MCF 10A (cell line): ENCODE measurements around the gene LIMK1. TPM values are rescaled to one million over a fixed set of nuclear protein-coding genes. Genes with fewer than 3 reads are reported as not detected.

ENCODE experiments used
- BruUV-seq: library from RNA; stranded (reverse); fragments of 400-500 nt; replicated peaks from 2 replicates; lab custom pipeline; 2021; lab: Mats Ljungman, UMichigan
- CTCF ChIA-PET: fragments of 300-600 bp; sonication (Branson Sonifier 250); formaldehyde crosslinking; extraction: SDS; loops from one replicate; lab custom pipeline; 2021; ENCODE audit warnings: antibody characterized with exemption, inconsistent platforms; lab: Yijun Ruan, JAX
- POLR2A ChIA-PET: fragments of 300-600, 350-650 bp; sonication (Branson Sonifier 250); formaldehyde crosslinking; extraction: SDS; loops from one replicate; lab custom pipeline; 2020; ENCODE audit warnings: antibody characterized with exemption, inconsistent platforms; lab: Yijun Ruan, JAX
- DNase-seq: peaks from one replicate; pipeline ENCODE4 v3.0.0-alpha.2; 2018; ENCODE audit not compliant: unreplicated experiment
- H3K27ac Mint-ChIP-seq: one replicate; pipeline ENCODE4 v1.8.0; 2022; ENCODE audit warnings: mild to moderate bottlenecking, low read depth, mixed read lengths; ENCODE audit not compliant: unreplicated experiment
- H3K27me3 Mint-ChIP-seq: one replicate; pipeline ENCODE4 v1.8.0; 2022; ENCODE audit warnings: mixed read lengths; ENCODE audit not compliant: insufficient read depth, unreplicated experiment
- H3K36me3 Mint-ChIP-seq: one replicate; pipeline ENCODE4 v1.8.0; 2022; ENCODE audit warnings: mild to moderate bottlenecking, moderate library complexity, mixed read lengths; ENCODE audit not compliant: insufficient read depth, unreplicated experiment
- H3K4me1 Mint-ChIP-seq: one replicate; pipeline ENCODE4 v1.8.0; 2022; ENCODE audit warnings: mixed read lengths; ENCODE audit not compliant: insufficient read depth, unreplicated experiment
- H3K4me3 Mint-ChIP-seq: one replicate; pipeline ENCODE4 v1.8.0; 2022; ENCODE audit warnings: mild to moderate bottlenecking, moderate library complexity, mixed read lengths; ENCODE audit not compliant: unreplicated experiment
- H3K9me3 Mint-ChIP-seq: one replicate; pipeline ENCODE4 v1.8.0; 2022; ENCODE audit warnings: mixed read lengths; ENCODE audit not compliant: unreplicated experiment
- CTCF ChIP-seq: fragments of 200-600 bp; IDR thresholded peaks from one replicate; pipeline ENCODE4 v1.8.0; 2022; ENCODE audit warnings: antibody characterized with exemption, mild to moderate bottlenecking; ENCODE audit not compliant: unreplicated experiment
- intact Hi-C: fragments of 100-400 bp; cut with micrococcal nuclease; formaldehyde crosslinking; loops from 2 replicates; pipeline ENCODE4 v1.14.1; 2022
- total RNA-seq: library from RNA; stranded (reverse); gene quantifications from 2 replicates; pipeline ENCODE4 v1.2.3, GENCODE V29; 2022

The LIMK1 gene
- total RNA-seq, 1 experiment from 2014 or later, result 21.4 TPM

GRCh38 chr7:74059037-74059436, 24.6 kb upstream of the LIMK1 start:
- no peak overlapping the region for H3K27ac Mint-ChIP-seq
- no peak for TF ChIP-seq CTCF
- ChIA-PET CTCF (interaction anchor here (0.6 to 3.0 kb wide), 8 partner anchors 9 to 1766 kb away, joined by 3 to 16 read pairs (median 4); no protein-coding TSS in a partner anchor), POLR2A (interaction anchor here (0.8 to 2.4 kb wide), 5 partner anchors 21 to 119 kb away, joined by 4 to 12 read pairs (median 7); partner anchors contain the start of gene EIF4H)
- peaks cover 20% of the 10 kb centered on the region for H3K27me3 Mint-ChIP-seq
- H3K4me3 Mint-ChIP-seq, result no peak overlapping the region
- no peaks in the 10 kb centered on the region for H3K9me3 Mint-ChIP-seq
- intact Hi-C loops, result no loop called here
- no TSS peak for BruUV-seq
- peaks cover 24% of the 10 kb centered on the region for H3K4me1 Mint-ChIP-seq
- no peaks in the 10 kb centered on the region for H3K36me3 Mint-ChIP-seq
- DNase-seq, result no peak

- DNase-seq, result peak; percentile 95
- Mint-ChIP-seq H3K27ac (no peak overlapping the region), H3K36me3 (no peaks in the 10 kb centered on the region), H3K4me1 (peaks cover 24% of the 10 kb centered on the region), H3K27me3 (peaks cover 14% of the 10 kb centered on the region), H3K9me3 (no peaks in the 10 kb centered on the region), H3K4me3 (peak overlapping the region; percentile 28)
- ChIA-PET CTCF (interaction anchor here (0.6 to 3.0 kb wide), 16 partner anchors 8 to 341 kb away, joined by 3 to 16 read pairs (median 4); no protein-coding TSS in a partner anchor), POLR2A (interaction anchor here (0.8 to 2.4 kb wide), 5 partner anchors 20 to 118 kb away, joined by 4 to 12 read pairs (median 7); partner anchors contain the start of gene EIF4H)
- TF ChIP-seq CTCF, result no peak
- no TSS peak for BruUV-seq
- intact Hi-C loops, result loop anchor here (1.0 kb wide), 1 partner anchor 194 kb away; no protein-coding TSS in a partner anchor
Observed at GRCh38 chr7:74059681-74060588, 23.7 kb upstream of the LIMK1 start.

GRCh38 chr7:74061840-74062539, 21.6 kb upstream of the LIMK1 start:
- Mint-ChIP-seq H3K4me1 (peaks cover 24% of the 10 kb centered on the region), H3K36me3 (no peaks in the 10 kb centered on the region), H3K4me3 (peak overlapping the region; percentile 42), H3K27me3 (peaks cover 14% of the 10 kb centered on the region), H3K9me3 (no peaks in the 10 kb centered on the region), H3K27ac (peak overlapping the region; percentile 89)
- POLR2A ChIA-PET, result no interaction called here
- CTCF ChIA-PET, result interaction anchor here (1.0 to 2.4 kb wide), 4 partner anchors 8 to 339 kb away, joined by 3 to 6 read pairs (median 4); no protein-coding TSS in a partner anchor
- BruUV-seq, result no TSS peak
- intact Hi-C loops, result no loop called here
- TF ChIP-seq CTCF, result no peak
- peak; percentile 80 for DNase-seq
